Tibial artery (tissue), 4 donors: ENCODE results near the gene PIP5K1C.

Experiments used
- DNase-seq, 2 donors: peaks; one replicate each; pipeline ENCODE4 v3.0.0-alpha.2; 2019
- H3K27ac ChIP-seq, 2 donors: fragments of 200-600 bp; sonication (generic) in 1 of 2; 1 replicate in 1 of 2; 2 replicates in 1 of 2; pipeline ENCODE4 v1.5.1; 2018 to 2019; ENCODE audit warnings: mild to moderate bottlenecking in 1 of 2
- H3K27me3 ChIP-seq, 2 donors: fragments of 200-600 bp; sonication (generic) in 1 of 2; one replicate each; pipeline versions ENCODE4 v1.5.1 to v1.6.0; 2016 to 2019
- H3K36me3 ChIP-seq, 3 donors: fragments of 200-600 bp; sonication (generic) in 2 of 3; one replicate each; pipeline ENCODE4 v1.5.1; 2016 to 2019; ENCODE audit warnings: mild to moderate bottlenecking in 2 of 3
- H3K4me1 ChIP-seq, 4 donors: fragments of 200-600 bp; sonication (generic) in 2 of 4; 1 replicate in 3 of 4; 2 replicates in 1 of 4; pipeline ENCODE4 v1.5.1; 2016 to 2019
- H3K4me3 ChIP-seq, 2 donors: fragments of 200-600 bp; sonication (generic) in 1 of 2; 1 replicate in 1 of 2; 2 replicates in 1 of 2; pipeline ENCODE4 v1.5.1; 2018 to 2019; ENCODE audit warnings: mild to moderate bottlenecking in 2 of 2
- H3K9me3 ChIP-seq, 3 donors: fragments of 200-600 bp; sonication (generic) in 1 of 3; one replicate each; pipeline ENCODE4 v1.5.1; 2016 to 2019
- CTCF ChIP-seq, 2 experiments: fragments of 200-600 bp in 1 of 2; fragments of 450-650 bp in 1 of 2; IDR thresholded peaks; one replicate each; pipeline ENCODE4 v1.5.1; 2017 to 2019; ENCODE audit warnings: antibody characterized with exemption in 2 of 2, mild to moderate bottlenecking in 1 of 2, moderate library complexity in 1 of 2
- intact Hi-C: fragments of 100-400 bp; cut with DNase I; formaldehyde crosslinking; loops from one replicate; pipeline ENCODE4 v1.15.0; 2023; ENCODE audit warnings: low total_unique reads

The PIP5K1C gene

DNA sequence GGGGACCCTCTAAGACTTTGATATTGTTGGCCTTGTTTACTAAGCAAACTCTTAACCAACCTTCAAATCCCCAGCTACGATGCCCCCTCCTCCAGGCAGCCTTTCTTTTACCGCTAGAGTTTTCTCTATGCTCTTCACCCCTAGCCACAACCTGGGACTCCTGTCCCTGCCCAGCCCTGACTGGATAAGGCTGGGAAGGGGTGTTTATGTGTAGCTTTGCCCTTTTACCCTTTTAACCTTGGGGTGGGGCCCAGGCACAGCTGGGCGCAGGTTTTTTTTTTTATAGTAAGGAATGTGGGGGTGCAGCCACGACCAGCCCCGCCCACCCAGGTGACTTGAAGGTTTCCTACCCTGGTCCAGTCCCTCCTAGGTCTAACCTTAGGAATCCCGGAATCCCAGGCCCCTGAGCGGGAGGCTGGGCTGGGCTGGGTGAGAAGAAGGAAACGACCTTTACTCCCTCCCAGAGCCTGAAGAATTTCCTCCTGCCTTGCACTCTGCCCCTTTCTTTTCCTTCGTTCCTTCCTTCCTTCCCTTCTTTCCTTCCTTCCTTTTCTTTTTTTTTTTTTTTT lies 20.2 kb upstream of the PIP5K1C start:
- intact Hi-C loops = no loop called here
- H3K4me3 ChIP-seq = no peak overlapping the region
- no peak for DNase-seq

GRCh38 chr19:3719868-3720267 lies 19.6 kb upstream of the PIP5K1C start:
- no peak for DNase-seq
- Histone ChIP-seq H3K27me3 (peaks cover 5 to 82% of the 10 kb centered on the region in 2 donors), H3K4me1 (peaks cover 0 to 31% (median 17%) of the 10 kb centered on the region in 4 donors), H3K4me3 (no peak overlapping the region), H3K36me3 (no peaks in the 10 kb centered on the region), H3K9me3 (no peaks in the 10 kb centered on the region), H3K27ac (no peak overlapping the region)
- no peak for TF ChIP-seq CTCF (IDR thresholded peaks at IDR 0.05)
- intact Hi-C loops = no loop called here

More for the DNA sequence above, 20.2 kb upstream of the PIP5K1C start:
- Histone ChIP-seq H3K27me3 (peaks cover 5 to 87% of the 10 kb centered on the region in 2 donors), H3K9me3 (no peaks in the 10 kb centered on the region), H3K4me1 (peaks cover 0 to 31% (median 17%) of the 10 kb centered on the region in 4 donors), H3K36me3 (no peaks in the 10 kb centered on the region), H3K27ac (no peak overlapping the region)
- TF ChIP-seq CTCF (IDR thresholded peaks at IDR 0.05) = no peak

- Histone ChIP-seq H3K4me3 (no peak overlapping the region), H3K36me3 (no peaks in the 10 kb centered on the region), H3K9me3 (no peaks in the 10 kb centered on the region), H3K27ac (no peak overlapping the region), H3K4me1 (peaks cover 0 to 14% (median 8%) of the 10 kb centered on the region in 4 donors), H3K27me3 (peaks cover 2 to 47% of the 10 kb centered on the region in 2 donors)
- no peak for TF ChIP-seq CTCF (IDR thresholded peaks at IDR 0.05)
- no peak for DNase-seq
- intact Hi-C loops = no loop called here
Observed at GRCh38 chr19:3716147-3716668, 15.9 kb upstream of the PIP5K1C start.

GRCh38 chr19:3712663-3713611 lies 12.7 kb upstream of the PIP5K1C start:
- TF ChIP-seq CTCF (IDR thresholded peaks at IDR 0.05) = no peak
- intact Hi-C loops = no loop called here

DNA sequence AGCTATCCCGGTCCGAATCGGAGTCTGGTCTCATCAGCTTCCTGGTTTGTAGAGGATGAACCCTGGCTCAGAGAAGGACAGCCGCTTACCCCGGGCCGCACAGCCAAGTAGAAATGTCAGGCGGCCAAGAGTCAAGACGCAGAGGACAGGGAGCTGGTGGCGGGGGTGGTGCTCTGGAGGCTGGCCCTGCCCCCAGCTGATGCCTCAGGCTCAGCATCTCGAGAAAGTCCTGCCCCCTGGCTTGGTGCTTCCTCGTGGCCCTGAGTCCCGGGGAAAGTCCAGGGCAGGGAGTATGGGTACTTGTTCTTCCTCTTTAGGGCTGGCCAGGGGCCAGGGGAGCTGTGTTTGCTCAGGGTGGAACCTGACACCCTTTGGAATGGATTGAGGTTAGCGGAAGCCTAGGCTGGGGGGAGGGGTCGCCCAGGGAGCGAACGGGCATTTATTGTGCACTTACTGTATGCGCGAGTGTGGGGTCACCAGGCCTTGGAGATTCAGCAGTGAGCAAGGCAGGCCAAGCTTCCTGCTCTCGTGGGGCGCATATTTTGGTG lies 10.1 kb upstream of the PIP5K1C start:
- no peak for TF ChIP-seq CTCF (IDR thresholded peaks at IDR 0.05)
- H3K4me1 ChIP-seq = no peaks in the 10 kb centered on the region
- intact Hi-C loops = no loop called here
- H3K27ac ChIP-seq = no peak overlapping the region
- no peaks in the 10 kb centered on the region for H3K9me3 ChIP-seq
- peak; percentile 75 to 77 for DNase-seq
- H3K4me3 ChIP-seq = no peak overlapping the region
- no peaks in the 10 kb centered on the region for H3K36me3 ChIP-seq
- H3K27me3 ChIP-seq = peaks cover 0 to 39% of the 10 kb centered on the region in 2 donors

More at GRCh38 chr19:3712663-3713611, 12.7 kb upstream of the PIP5K1C start:
- Histone ChIP-seq H3K36me3 (no peaks in the 10 kb centered on the region), H3K4me3 (no peak overlapping the region), H3K27me3 (peaks cover 0 to 39% of the 10 kb centered on the region in 2 donors), H3K9me3 (no peaks in the 10 kb centered on the region), H3K4me1 (no peaks in the 10 kb centered on the region), H3K27ac (no peak overlapping the region)
- no peak for DNase-seq
